Fibroblast of lung (primary cell): ENCODE measurements around the gene DGLUCY. TPM values are rescaled to one million over a fixed set of nuclear protein-coding genes. Genes with fewer than 3 reads are reported as not detected.

Source experiments
- DNase-seq, 2 donors: peaks; one replicate each; pipeline versions ENCODE4 v3.0.0 to v3.0.0-alpha.2; 2010; ENCODE audit warnings: low read depth in 2 of 2
- H2AFZ ChIP-seq: 2 replicates; pipeline ENCODE4 v1.5.1; 2012; ENCODE audit warnings: low read length, control low read depth, inconsistent platforms
- H3K27ac ChIP-seq: 2 replicates; pipeline ENCODE4 v1.5.1; 2011; ENCODE audit warnings: low read length, control low read depth; ENCODE audit not compliant: insufficient read depth
- H3K27me3 ChIP-seq: 2 replicates; pipeline ENCODE4 v1.5.1; 2011; ENCODE audit warnings: mild to moderate bottlenecking, low read length; ENCODE audit not compliant: control insufficient read depth, insufficient read depth
- H3K36me3 ChIP-seq: 2 replicates; pipeline ENCODE4 v1.5.1; 2011; ENCODE audit warnings: low read length; ENCODE audit not compliant: control insufficient read depth, insufficient read depth
- H3K4me1 ChIP-seq: 2 replicates; pipeline ENCODE4 v1.5.1; 2011; ENCODE audit warnings: low read length; ENCODE audit not compliant: control insufficient read depth, insufficient read depth; ENCODE audit errors: extremely low read depth
- H3K4me2 ChIP-seq: 2 replicates; pipeline ENCODE4 v1.5.1; 2011; ENCODE audit warnings: low read length, control low read depth; ENCODE audit not compliant: insufficient read depth; ENCODE audit errors: extremely low read depth
- H3K4me3 ChIP-seq, 4 experiments: fragments of 200-600 bp in 1 of 4; sonication (generic) in 1 of 4; replicated peaks in 1 of 4; 2 replicates each; pipeline ENCODE4 v1.5.1; 2011 to 2016; ENCODE audit warnings: low read length in 4 of 4, low read depth in 3 of 4, mild to moderate bottlenecking in 3 of 4, control low read depth in 2 of 4, inconsistent platforms in 1 of 4, mixed read lengths in 1 of 4; ENCODE audit not compliant: insufficient read depth in 1 of 4; ENCODE audit errors: control extremely low read depth in 1 of 4
- H3K79me2 ChIP-seq: 2 replicates; pipeline ENCODE4 v1.5.1; 2012; ENCODE audit warnings: mild to moderate bottlenecking, low read length, inconsistent platforms; ENCODE audit not compliant: control insufficient read depth, insufficient read depth
- H3K9ac ChIP-seq: 2 replicates; pipeline ENCODE4 v1.5.1; 2011; ENCODE audit warnings: mild to moderate bottlenecking, low read length, control low read depth; ENCODE audit not compliant: insufficient read depth
- H3K9me3 ChIP-seq: 2 replicates; pipeline ENCODE4 v1.5.1; 2012; ENCODE audit warnings: low read depth, low read length; ENCODE audit not compliant: control insufficient read depth, insufficient read depth
- H4K20me1 ChIP-seq: 2 replicates; pipeline ENCODE4 v1.5.1; 2011; ENCODE audit warnings: low read length; ENCODE audit not compliant: control insufficient read depth, insufficient read depth; ENCODE audit errors: extremely low read depth
- CTCF ChIP-seq, 2 donors: IDR thresholded peaks in 1 of 2; conservative IDR thresholded peaks in 1 of 2; 1 replicate in 1 of 2; 2 replicates in 1 of 2; pipeline ENCODE4 v1.5.1; 2011 to 2012; ENCODE audit warnings: low read length in 2 of 2, control low read depth in 1 of 2, inconsistent platforms in 1 of 2, low read depth in 1 of 2, mild to moderate bottlenecking in 1 of 2
- EZH2 ChIP-seq: IDR thresholded peaks from 2 replicates; pipeline ENCODE4 v1.5.1; 2012; ENCODE audit warnings: low read length, control low read depth, mild to moderate bottlenecking; ENCODE audit errors: missing control alignments
- polyA plus RNA-seq, 2 donors: library from polyadenylated mRNA; depleted of rRNA in 1 of 2; stranded (reverse) in 1 of 2; unstranded in 1 of 2; fragments of >200 nt; gene quantifications; 2 replicates each; pipeline ENCODE4 v1.2.1, GENCODE V29; 2011 to 2012; ENCODE audit warnings: missing spikeins in 1 of 2
- total RNA-seq: library from RNA; depleted of rRNA; stranded (reverse); fragments of >200 nt; gene quantifications from 2 replicates; pipeline ENCODE4 v1.2.1, GENCODE V29; 2014

DGLUCY gene
- total and polyA plus RNA-seq, 2 donors (not counting 1 experiment from before 2014, with no cell fraction given): 26.7 to 62.1 TPM

GRCh38 chr14:91078095-91078737 is 35.7 kb upstream of the DGLUCY start:
- Histone ChIP-seq H3K4me3 (no peak overlapping the region), H3K4me2 (no peak overlapping the region), H3K36me3 (no peaks in the 10 kb centered on the region), H3K79me2 (no peaks in the 10 kb centered on the region), H3K9ac (no peak overlapping the region), H3K4me1 (no peaks in the 10 kb centered on the region), H3K9me3 (no peaks in the 10 kb centered on the region), H3K27me3 (no peaks in the 10 kb centered on the region), H2AFZ (no peak overlapping the region), H4K20me1 (no peaks in the 10 kb centered on the region), H3K27ac (no peak overlapping the region)
- no peak for TF ChIP-seq EZH2
- no peak for TF ChIP-seq CTCF (conservative IDR thresholded peaks at IDR 0.05 in 1 of 2, IDR thresholded peaks at IDR 0.05 in 1 of 2; ENCODE audit: low read depth in 1 of 2, low read length in 2 of 2)
- no peak for DNase-seq

GRCh38 chr14:91080071-91080470 is 33.8 kb upstream of the DGLUCY start:
- no peak overlapping the region for H3K27ac ChIP-seq
- no peak overlapping the region for H3K4me3 ChIP-seq
- H2AFZ ChIP-seq: no peak overlapping the region
- no peaks in the 10 kb centered on the region for H3K9me3 ChIP-seq
- H3K27me3 ChIP-seq: no peaks in the 10 kb centered on the region
- H4K20me1 ChIP-seq: no peaks in the 10 kb centered on the region
- no peaks in the 10 kb centered on the region for H3K4me1 ChIP-seq
- no peaks in the 10 kb centered on the region for H3K36me3 ChIP-seq
- TF ChIP-seq EZH2 (no peak), CTCF (conservative IDR thresholded peaks at IDR 0.05 in 1 of 2, IDR thresholded peaks at IDR 0.05 in 1 of 2; ENCODE audit: low read depth in 1 of 2, low read length in 2 of 2) (no peak)
- no peaks in the 10 kb centered on the region for H3K79me2 ChIP-seq
- H3K4me2 ChIP-seq: no peak overlapping the region
- DNase-seq: no peak
- H3K9ac ChIP-seq: no peak overlapping the region

- Histone ChIP-seq H3K9ac (no peak overlapping the region), H3K79me2 (no peaks in the 10 kb centered on the region), H3K4me2 (no peak overlapping the region), H3K27me3 (no peaks in the 10 kb centered on the region), H3K9me3 (no peaks in the 10 kb centered on the region), H3K27ac (no peak overlapping the region), H3K36me3 (no peaks in the 10 kb centered on the region), H4K20me1 (no peaks in the 10 kb centered on the region), H3K4me3 (no peak overlapping the region), H2AFZ (no peak overlapping the region), H3K4me1 (no peaks in the 10 kb centered on the region)
- DNase-seq: no peak
- TF ChIP-seq EZH2: no peak
- TF ChIP-seq CTCF (conservative IDR thresholded peaks at IDR 0.05 in 1 of 2, IDR thresholded peaks at IDR 0.05 in 1 of 2; ENCODE audit: low read depth in 1 of 2, low read length in 2 of 2): no peak
Measured at GRCh38 chr14:91082282-91082681, 31.6 kb upstream of the DGLUCY start.
